22Rv1 (cell line): Measurements from ENCODE around the gene DPH3.

Experiments used
- CTCF ChIP-seq: fragments of 450-650 bp; IDR thresholded peaks from 2 replicates; pipeline ENCODE4 v1.5.1; 2017; ENCODE audit warnings: mild to moderate bottlenecking
- ZFX ChIP-seq: fragments of 450-650 bp; IDR thresholded peaks from 2 replicates; pipeline ENCODE4 v1.6.1; 2017; ENCODE audit warnings: antibody characterized with exemption, borderline replicate concordance

- TF ChIP-seq CTCF = no peak
- TF ChIP-seq ZFX = no peak
Observed at GRCh38 chr3:16224325-16224724, 40.4 kb downstream of the DPH3 start.
